ELR (cell line): ENCODE measurements around the gene MARCHF5.

ENCODE experiments used
- DNase-seq: peaks from one replicate; pipeline ENCODE4 v3.0.0-alpha.2; 2015; ENCODE audit warnings: low read depth

The MARCHF5 gene

GRCh38 chr10:92290837-92291615 is at the start of gene MARCHF5, which contains the start of gene CPEB3:
Gene MARCHF5, plus strand, starts transcription at chr10:92291167. Its CDS starts 328 bp downstream, at chr10:92291495.
Gene CPEB3, minus strand, starts transcription at chr10:92291078. Its CDS starts 50,728 bp downstream, at chr10:92240350.
- peak; percentile 97 for DNase-seq

DNA sequence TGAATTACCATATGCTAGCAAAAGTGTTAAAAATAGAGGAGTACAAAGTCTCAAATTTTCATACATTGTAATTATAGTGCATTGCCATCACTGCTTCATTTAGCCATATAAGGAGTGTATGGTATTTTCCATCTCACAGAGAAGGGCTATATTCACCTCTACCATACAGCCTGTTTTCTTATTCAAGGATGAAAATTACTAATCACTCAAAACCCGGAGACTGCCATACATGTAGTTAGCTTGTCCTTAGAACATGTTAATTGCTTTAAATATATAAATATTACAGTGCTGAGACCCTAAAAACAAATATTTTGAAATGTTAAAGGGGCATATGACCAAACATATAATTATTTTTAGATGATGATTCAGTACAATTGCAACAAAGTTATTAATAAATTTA is 49.5 kb upstream of the MARCHF5 start:
- no peak for DNase-seq

GRCh38 chr10:92242380-92242779 is 48.6 kb upstream of the MARCHF5 start:
- no peak for DNase-seq

DNA sequence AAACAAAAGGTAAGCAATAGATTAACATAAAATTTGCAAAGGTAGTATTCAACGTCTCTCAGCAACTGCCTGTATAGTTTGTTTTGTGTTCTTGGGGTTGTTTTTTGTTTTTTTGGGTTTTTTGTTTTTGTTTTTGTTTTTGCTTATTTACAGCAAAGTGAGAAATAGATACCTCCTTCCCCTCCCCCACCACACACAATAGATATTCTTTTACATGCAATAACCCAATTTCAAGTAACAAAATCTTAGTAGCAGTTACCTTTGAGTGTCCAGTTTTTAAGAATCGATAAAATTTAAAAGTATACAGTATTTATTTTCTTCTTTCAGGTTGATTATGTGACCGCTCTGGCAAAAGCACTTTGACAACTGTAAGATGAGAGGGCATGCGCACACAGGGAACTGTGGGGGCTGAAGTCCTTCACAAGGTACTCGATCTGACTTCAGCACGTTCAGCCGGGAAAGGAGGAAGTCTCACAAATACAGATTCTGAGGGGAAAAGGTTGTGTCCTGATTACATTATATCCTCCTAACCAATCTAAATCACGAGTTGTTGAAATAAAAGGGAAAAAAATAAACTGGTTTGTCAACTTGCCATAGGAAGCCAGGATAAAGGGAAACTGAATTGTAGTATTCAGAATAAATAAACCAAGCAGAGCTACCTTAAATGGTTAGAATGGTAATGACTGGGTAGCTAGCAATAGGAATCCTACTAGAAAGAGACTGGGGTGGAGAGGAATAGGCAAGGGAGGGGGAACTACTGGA is 47.9 kb upstream of the MARCHF5 start:
- DNase-seq: no peak

DNA sequence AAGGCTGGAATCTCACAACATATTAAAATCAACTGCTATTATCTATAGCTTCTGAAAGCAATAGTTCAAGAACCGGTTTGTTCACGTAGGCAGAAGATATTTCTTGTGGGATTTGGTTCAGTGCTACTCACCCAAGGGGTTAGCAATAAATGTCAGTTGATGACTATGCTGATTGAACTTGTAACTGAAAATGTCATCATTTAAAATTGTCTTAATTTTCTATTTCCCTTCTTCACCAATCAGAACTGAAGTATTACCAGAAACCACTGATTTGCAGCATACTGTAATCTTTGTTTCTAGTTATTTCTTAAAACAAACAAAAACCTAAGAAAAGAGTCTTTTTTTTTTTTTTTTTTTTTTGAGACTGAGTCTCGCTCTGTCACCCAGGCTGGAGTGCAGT is 46.2 kb upstream of the MARCHF5 start:
- DNase-seq: no peak

DNA sequence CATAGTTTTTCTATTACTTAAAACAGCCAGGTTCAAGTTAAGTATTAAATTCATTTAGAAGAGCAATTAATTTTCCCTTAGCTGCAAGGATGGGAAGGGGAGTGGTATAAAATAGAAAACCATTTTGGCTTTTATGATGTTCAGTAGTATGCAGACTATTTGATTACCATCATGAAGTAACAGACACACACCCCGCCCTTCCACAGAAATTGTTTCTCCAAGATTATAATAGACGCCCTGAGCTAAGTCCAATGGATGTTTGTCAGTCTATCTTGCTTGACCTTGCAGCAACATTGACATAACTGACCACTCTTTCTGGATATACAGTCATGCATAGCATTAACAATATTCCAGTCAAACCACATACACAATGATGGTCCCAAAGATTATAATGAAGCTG is 42.4 kb upstream of the MARCHF5 start:
- no peak for DNase-seq

DNA sequence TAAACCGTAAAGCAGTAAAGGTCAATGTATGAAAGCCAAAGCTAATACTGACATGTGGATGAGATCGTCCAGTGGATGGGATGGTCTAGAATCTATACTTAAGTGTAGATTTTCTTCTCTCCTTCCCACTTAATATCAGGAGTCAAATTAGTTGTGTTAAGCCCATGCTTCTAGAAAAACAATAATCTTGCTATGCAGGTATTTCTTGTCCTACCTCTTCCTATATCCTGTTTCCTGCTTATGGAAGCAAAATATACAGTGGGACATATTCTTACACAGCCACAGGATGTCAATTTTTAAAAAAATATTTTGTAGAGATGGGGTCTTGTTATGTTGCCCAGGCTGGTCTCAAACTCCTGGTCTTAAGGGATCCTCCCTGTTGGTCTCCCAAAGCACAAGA is 27.6 kb upstream of the MARCHF5 start:
- no peak for DNase-seq

DNA sequence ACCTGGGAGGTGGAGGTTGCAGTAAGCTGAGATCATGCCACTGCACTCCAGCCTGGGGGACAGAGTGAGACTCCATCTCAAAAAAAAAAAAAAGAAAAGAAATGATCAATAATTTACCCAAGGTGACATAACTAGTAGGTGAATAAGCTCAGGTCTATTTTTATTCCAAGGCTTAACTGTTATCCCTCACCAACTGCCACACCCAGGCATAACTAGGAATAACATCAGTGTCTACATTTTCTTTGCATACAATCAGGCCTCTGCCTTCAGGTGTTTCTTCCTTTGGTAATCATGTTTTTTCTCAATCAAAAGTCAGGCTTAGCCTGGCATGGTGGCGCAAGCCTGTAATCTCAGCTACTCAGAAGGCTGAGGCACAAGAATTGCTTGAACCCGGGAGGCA is 26.7 kb upstream of the MARCHF5 start:
- DNase-seq: no peak

DNA sequence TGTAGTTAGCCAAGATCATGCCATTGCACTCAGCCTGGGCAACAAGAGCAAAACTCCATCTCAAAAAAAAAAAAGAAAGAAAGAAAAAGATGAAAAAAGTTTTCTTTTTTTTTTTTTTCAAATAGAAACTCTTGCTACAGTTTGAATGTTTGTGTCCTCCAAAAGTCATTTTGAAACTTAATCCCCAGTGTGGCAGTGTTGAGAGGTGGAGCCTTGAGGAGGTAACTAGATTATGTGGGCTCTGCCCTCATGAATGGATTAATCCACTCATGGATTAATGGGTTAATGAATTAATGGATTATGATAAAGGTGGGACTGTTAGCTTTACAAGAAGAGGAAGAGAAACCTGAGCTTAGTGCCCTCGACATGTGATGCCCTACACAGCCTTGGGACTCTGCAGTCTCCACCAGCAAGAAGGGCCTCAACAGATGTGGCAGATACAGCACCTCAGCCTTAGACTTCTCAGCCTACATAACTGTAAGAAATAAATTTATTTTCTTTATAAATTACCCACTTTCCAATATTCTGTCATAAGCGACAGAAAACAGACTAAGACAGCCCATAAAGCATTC is 25.2 kb upstream of the MARCHF5 start:
- no peak for DNase-seq

DNA sequence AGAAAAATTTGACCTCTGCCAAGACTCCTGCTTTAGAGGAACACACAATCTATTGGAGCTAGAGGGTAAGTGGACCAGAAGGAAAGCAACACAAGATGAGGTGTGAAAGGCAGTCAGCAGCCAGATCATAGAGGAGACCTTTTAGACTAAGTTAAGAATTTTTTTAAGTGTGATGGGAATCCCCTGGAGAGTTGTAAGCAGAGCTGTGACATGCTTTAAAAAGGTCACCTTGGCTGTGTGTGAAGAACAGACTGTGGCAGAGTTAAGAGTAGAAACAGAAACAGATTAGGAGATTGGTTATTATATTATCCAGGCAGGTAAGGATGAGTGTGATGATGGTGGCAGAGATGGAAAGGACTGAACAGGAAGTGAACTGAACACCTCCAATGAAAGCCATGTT is 23.6 kb upstream of the MARCHF5 start:
- no peak for DNase-seq

GRCh38 chr10:92268748-92269147 is 22.2 kb upstream of the MARCHF5 start:
- DNase-seq: no peak

GRCh38 chr10:92274071-92274470 is 16.9 kb upstream of the MARCHF5 start:
- DNase-seq: no peak

DNA sequence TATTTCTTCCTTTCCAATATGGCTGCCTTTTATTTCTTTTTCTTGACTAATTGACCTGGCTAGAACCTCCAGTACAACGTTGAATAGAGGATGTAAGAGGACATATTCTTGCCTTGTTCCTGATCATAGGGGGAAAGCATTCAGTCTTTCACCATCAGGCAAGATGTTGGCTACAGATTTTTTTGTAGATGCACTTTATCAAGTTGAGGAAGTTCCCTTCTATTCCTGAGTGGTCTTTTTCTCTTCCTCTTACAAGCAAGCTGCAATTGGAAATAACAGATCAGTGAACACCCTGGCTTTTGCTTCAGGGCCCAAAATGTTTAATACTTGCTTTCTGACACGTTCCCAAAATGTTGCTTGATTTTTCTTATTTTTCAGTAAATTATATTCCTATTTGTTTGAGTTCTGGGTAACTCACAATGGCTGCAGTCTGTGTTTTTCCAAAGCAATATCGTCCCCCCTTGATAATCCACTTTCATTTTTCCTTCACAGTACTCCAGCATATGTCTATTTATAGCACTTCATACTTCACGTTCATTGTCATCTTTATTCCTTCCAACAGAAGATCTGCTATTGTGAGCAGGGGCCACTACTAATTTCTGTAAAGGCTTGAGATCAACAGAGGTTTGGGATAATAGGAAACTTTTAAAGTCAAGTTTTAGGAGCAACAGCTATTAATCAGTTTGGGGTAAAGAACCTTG is 11.8 kb upstream of the MARCHF5 start:
- no peak for DNase-seq

- no peak for DNase-seq
Observed at GRCh38 chr10:92284112-92284704, 6.8 kb upstream of the MARCHF5 start.

DNA sequence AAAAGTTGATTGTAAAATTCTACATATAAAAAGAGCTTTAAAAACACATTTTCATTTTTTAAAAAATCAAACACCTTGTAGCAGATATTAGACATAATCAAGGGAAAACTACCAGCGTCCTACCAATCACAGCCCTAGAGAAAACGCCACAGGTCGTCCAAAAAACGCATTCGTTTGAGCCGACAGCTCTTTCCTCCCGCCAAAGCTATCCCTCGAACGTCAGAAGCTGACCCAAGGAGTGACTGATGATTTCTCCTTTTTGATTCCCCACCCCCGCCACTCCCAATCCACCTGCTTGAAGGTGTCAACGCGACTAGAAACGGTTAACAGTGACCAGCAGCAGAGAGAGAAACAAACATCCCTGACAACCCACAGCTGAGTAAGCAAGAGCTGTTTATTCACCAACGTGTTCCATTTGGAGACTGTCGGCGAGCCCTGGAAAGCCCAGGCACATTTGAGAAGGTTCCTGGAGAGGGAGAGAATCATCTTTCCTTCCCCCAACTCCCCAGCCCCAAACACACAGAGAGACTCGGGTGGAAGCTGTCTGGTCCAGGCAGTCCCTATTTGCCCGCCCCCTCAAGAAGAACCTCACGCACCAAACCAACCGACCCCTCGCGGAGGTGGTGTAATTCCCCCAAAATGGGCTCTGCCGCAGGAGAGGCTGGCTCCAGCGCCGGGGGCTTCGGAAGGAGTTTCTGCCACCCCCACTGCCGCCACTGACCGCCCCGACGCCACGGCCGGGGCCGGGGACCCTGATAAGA is 711 bp upstream of the MARCHF5 start:
- DNase-seq: peak; percentile 59

DNA sequence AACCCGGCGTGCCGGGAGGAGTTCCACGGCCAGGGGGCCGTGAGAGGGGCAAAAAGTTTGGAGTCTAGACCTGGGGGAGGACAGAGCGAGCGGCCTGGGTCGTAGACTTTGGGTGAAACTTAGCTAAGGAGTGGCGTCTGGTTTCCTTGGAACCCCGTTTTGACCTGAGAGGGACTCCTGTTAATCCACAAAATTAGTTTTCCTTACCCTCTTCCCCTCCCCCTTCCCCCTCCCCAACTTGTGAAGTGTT is 574 bp downstream of the MARCHF5 start:
- no peak for DNase-seq

GRCh38 chr10:92291921-92292845 is 1.2 kb downstream of the MARCHF5 start:
- DNase-seq: peak; percentile 67

- DNase-seq: no peak
Observed at GRCh38 chr10:92298487-92298886, 7.5 kb downstream of the MARCHF5 start.

DNA sequence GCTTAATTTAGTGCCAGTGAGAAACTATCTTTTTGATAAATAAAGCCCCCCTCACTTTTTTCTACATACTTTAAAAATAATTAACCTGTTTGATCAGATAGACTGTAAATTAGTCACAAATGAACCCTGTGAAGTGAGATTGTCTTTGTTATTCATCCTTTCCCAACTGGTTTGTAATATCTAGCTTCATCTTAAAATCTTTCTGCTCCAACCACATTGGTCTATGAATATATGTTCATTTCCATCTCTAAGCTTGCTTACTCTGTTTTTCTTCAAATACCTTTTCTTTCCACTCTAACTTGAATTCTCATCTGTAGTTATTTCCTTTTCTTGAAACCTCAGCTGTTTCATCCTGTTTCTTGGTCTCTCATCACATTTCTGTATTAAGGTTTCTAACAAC is 12.1 kb downstream of the MARCHF5 start:
- no peak for DNase-seq

GRCh38 chr10:92304061-92304460 is 13.1 kb downstream of the MARCHF5 start:
- no peak for DNase-seq
